PFSK-1 (cell line): ENCODE results near the gene TCF12.

Source experiments
- FOXP2 ChIP-seq: optimal IDR thresholded peaks from 2 replicates; pipeline ENCODE3; 2011; ENCODE audit warnings: borderline replicate concordance, control low read depth, inconsistent platforms; ENCODE audit not compliant: insufficient read depth; ENCODE audit errors: extremely low read length, extremely low read depth
- POLR2AphosphoS5 ChIP-seq: IDR thresholded peaks from 2 replicates; pipeline ENCODE4 v1.6.1; 2012; ENCODE audit warnings: low read depth, mild to moderate bottlenecking, control low read depth, low read length, moderate library complexity
- SIN3A ChIP-seq: IDR thresholded peaks from 2 replicates; pipeline ENCODE4 v1.6.1; 2012; ENCODE audit warnings: mild to moderate bottlenecking, low read length, moderate library complexity, borderline replicate concordance; ENCODE audit not compliant: insufficient read depth
- TAF1 ChIP-seq: IDR thresholded peaks from 2 replicates; pipeline ENCODE4 v1.6.1; 2012; ENCODE audit warnings: low read length, control low read depth, borderline replicate concordance; ENCODE audit not compliant: insufficient read depth
- TF ChIP-seq, protein P1 (sequence below), 2 experiments: IDR thresholded peaks; 2 replicates each; pipeline versions ENCODE4 v1.6.1 to v1.8.0; 2011 to 2012; ENCODE audit warnings: low read depth in 2 of 2, low read length in 2 of 2, control low read depth in 1 of 2, inconsistent platforms in 1 of 2, mild to moderate bottlenecking in 1 of 2, moderate library complexity in 1 of 2; ENCODE audit not compliant: insufficient read depth in 1 of 2

TCF12 gene

DNA sequence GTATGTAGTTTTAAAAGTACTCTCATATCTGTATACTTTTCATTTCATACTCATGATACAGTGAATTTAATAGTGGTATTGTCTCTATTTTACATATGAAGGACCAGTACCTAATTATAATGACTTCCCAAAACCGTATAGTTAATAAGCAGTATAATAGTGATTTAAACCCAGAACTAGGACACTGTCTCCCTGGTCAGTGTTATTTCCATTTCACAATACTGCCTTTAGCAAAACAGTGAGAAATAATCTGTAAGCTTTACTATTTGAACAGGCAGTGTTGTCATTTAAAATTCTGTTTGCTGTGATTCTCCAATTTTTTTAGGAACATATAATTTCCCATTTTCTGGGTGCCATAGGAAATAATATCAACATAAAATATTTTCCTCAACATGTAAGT is 116.2 kb downstream of the TCF12 start:
- TF ChIP-seq TAF1: no peak
- TF ChIP-seq, protein P1, sequence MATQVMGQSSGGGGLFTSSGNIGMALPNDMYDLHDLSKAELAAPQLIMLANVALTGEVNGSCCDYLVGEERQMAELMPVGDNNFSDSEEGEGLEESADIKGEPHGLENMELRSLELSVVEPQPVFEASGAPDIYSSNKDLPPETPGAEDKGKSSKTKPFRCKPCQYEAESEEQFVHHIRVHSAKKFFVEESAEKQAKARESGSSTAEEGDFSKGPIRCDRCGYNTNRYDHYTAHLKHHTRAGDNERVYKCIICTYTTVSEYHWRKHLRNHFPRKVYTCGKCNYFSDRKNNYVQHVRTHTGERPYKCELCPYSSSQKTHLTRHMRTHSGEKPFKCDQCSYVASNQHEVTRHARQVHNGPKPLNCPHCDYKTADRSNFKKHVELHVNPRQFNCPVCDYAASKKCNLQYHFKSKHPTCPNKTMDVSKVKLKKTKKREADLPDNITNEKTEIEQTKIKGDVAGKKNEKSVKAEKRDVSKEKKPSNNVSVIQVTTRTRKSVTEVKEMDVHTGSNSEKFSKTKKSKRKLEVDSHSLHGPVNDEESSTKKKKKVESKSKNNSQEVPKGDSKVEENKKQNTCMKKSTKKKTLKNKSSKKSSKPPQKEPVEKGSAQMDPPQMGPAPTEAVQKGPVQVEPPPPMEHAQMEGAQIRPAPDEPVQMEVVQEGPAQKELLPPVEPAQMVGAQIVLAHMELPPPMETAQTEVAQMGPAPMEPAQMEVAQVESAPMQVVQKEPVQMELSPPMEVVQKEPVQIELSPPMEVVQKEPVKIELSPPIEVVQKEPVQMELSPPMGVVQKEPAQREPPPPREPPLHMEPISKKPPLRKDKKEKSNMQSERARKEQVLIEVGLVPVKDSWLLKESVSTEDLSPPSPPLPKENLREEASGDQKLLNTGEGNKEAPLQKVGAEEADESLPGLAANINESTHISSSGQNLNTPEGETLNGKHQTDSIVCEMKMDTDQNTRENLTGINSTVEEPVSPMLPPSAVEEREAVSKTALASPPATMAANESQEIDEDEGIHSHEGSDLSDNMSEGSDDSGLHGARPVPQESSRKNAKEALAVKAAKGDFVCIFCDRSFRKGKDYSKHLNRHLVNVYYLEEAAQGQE (IDR thresholded peaks at IDR 0.05; ENCODE audit: insufficient read depth in 1 of 2, low read depth in 2 of 2, low read length in 2 of 2): no peak
- no peak for TF ChIP-seq POLR2AphosphoS5
- no peak for TF ChIP-seq SIN3A
- no peak for TF ChIP-seq FOXP2

DNA sequence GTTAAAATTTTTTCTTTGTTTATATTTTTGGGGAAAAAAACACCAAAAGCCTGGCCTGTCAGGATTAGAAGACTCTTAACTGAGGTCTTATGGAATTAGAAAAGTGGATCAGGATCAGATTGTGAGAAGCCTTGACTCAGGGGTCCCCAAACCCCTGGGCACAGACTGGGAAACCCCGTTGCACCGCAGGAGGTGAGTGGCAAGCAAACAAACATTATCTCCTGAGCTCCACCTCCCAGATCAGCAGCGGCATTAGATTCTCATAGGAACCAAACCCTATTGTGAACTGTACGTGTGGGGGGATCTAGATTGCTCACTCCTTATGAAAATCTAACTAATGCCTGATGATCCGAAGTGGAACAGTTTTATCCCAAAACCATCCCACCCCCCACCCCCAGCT is 117.2 kb downstream of the TCF12 start:
- no peak for TF ChIP-seq TAF1
- no peak for TF ChIP-seq FOXP2
- no peak for TF ChIP-seq SIN3A
- TF ChIP-seq POLR2AphosphoS5: no peak
- TF ChIP-seq, protein P1 (IDR thresholded peaks at IDR 0.05; ENCODE audit: insufficient read depth in 1 of 2, low read depth in 2 of 2, low read length in 2 of 2): no peak

DNA sequence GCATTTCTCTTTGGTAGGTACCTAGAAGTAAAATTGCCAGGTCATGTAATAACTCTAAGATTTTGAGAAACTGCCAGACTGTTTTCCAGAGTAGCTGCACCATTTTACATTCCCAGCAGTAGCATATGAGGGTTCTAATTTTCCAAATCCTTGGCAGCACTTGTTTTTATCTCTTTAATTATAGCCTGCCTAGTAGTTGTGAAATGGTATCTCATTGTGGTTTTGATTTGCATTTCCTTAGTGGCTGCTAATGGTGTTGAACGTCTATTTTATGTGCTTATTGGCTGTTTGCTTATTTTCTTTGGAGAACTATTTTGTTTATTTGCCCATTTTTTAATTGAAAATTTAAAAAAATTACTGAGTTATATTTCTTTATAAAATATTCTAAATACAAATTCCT is 117.9 kb downstream of the TCF12 start:
- TF ChIP-seq FOXP2 (no peak), POLR2AphosphoS5 (no peak), TAF1 (no peak), SIN3A (no peak)
- TF ChIP-seq, protein P1 (IDR thresholded peaks at IDR 0.05; ENCODE audit: insufficient read depth in 1 of 2, low read depth in 2 of 2, low read length in 2 of 2): no peak

DNA sequence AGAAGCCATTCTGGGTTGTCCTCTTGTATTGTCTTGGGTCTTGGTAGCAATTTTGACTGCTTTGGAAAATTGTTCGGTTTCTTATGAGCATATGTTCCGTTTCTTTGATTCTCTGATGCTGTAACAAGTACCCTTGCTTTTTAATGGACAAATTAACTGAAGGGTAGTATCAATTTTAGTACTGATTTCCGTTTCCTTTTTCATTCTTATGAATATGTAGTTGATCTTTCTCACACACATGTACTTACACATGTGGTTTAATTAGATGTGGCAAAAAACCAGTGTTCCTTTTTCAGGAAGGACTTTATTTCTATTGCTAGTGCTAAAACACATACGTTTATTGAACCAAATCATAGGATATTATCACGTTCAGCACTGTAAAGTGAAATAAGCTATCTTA is 119.1 kb downstream of the TCF12 start:
- TF ChIP-seq TAF1: no peak
- TF ChIP-seq, protein P1 (IDR thresholded peaks at IDR 0.05; ENCODE audit: insufficient read depth in 1 of 2, low read depth in 2 of 2, low read length in 2 of 2): no peak
- no peak for TF ChIP-seq SIN3A
- TF ChIP-seq POLR2AphosphoS5: no peak
- TF ChIP-seq FOXP2: no peak

DNA sequence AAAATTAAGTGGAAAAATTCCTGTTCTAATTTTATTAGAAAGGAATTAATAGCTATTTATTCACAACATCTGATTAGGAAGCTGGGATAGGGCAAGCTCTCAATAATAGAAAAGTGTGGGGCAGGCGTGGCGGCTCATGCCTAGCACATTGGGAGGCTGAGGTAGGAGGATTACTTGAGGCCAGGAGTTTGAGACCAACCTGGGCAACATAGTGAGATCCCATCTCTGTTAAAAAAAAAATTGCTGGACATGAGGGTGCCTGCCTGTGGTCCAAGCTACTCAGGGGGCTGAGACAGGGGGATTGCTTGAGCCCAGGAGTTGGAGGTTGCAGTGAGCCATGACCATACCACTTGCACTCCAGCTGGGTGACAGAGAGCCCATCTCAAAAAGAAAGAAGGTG is 119.6 kb downstream of the TCF12 start:
- TF ChIP-seq FOXP2: no peak
- no peak for TF ChIP-seq POLR2AphosphoS5
- TF ChIP-seq SIN3A: no peak
- TF ChIP-seq, protein P1 (IDR thresholded peaks at IDR 0.05; ENCODE audit: insufficient read depth in 1 of 2, low read depth in 2 of 2, low read length in 2 of 2): no peak
- no peak for TF ChIP-seq TAF1
